COLO668 (cell line): ENCODE data around the gene NSL1.

ENCODE experiments used
- DNase-seq: peaks from one replicate; lab custom pipeline; 2025; ENCODE audit not compliant: unreplicated experiment; lab: John Stamatoyannopoulos, UW

The NSL1 gene

DNA sequence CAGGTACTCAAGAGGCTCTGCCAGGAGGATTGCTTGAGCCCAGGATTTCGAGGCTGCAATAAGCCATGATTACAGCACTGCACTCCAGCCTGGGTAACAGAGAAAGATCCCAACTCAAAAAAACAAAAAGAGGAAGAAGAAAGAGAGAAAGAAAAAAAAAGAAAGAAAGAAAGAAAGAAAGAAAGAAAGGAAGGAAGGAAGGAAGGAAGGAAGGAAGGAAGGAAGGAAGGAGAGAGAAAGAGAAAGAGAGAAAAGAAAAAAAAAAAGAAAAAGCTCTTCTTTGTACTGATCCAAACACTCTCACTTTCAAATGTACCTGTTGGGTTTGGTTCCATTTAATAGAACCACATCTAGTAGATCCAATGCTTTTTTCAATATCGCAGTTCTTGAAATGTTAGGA is 103.8 kb downstream of the NSL1 start:
- DNase-seq = no peak

- DNase-seq = no peak
Measured at GRCh38 chr1:212686591-212686990, 105.0 kb downstream of the NSL1 start.

- no peak for DNase-seq
Measured at GRCh38 chr1:212686069-212686468, 105.5 kb downstream of the NSL1 start.

GRCh38 chr1:212685429-212685828 is 106.1 kb downstream of the NSL1 start:
- no peak for DNase-seq

DNA sequence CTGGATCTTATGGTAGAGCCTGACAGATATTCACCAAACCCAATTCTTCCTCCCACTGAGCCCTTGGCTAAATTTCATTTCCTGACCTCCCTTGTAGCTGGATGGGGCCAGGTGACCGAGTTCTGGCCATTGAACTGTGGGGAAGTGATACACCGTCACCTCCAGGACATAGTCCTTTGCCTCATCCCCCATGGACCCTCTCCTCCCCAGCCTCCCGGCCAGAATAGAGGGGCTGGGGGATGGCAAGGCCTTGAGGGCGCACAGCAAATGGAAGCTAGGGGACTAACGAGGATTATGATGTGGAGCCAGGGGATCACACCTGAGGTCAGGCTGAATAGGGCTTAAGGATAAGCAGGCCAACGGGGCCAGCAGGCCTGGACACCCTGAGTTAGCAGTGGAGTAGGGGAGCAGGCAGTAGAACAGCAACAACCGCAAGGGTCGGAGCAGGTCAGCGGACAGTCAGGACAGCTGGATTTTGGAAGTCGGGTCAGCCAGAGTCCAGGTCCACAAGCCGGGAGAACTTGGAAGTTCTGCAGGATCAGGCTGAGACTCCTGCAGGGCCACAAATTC is 107.0 kb downstream of the NSL1 start:
- no peak for DNase-seq

DNA sequence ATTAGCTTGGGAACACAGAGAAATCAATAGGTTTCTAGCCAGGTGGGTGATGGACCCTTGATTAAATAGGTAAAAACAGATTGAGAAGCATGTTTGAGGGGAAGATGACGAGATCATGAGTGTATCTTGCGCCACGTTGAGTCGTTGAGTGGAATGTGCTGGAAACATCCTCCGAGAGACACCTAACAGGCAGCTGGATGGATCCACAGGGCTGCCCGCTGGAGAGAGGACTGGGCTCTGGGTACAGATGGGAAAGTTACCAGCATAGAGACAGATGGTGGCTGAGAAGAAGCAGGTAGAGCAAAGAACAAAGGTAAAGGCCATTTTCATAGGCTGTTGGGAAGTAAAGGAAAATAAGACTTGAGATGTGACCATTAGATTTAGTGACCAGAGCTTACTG is 107.5 kb downstream of the NSL1 start:
- no peak for DNase-seq

DNA sequence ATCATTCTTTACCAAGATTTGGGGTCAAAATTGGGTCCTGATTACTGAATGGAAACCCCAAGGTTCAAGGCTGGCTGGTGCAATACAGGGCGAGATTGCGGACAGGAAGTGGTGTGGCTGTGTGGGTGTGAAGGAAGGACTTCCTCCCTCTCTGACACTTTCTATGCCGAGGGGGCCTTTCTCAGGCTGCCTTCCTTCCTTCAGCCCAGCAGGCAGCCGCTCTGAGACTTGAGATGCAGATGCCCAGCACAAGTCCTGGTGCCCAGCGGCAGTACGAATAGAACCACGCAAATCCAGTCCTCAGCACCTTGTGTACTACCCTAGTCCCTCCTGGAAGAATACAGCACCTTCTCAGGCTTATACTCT is 108.2 kb downstream of the NSL1 start:
- no peak for DNase-seq

GRCh38 chr1:212680680-212681389 is 110.7 kb downstream of the NSL1 start:
- peak; percentile 27 for DNase-seq

GRCh38 chr1:212678456-212679410 is 112.8 kb downstream of the NSL1 start:
- DNase-seq = no peak

DNA sequence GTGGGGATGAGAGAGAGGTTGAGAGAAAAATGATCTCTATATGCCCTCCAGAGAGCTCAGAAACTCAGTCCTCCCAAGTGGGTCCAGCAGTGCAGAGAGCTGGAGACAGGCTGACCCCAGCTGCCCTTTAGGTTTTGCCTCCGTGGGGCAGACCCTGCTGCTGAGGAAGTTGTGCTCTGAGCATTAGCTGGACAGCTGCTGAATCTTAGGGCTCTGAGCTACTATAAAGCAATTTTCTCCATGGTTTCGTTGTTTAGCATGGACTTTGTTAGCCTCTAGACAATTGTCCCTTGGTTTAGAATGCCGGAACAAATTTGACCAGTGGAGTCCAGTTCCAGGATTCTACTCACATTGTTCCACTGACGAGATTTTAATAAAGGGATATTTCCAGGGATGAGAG is 114.0 kb downstream of the NSL1 start:
- no peak for DNase-seq

GRCh38 chr1:212677136-212677535 is 114.4 kb downstream of the NSL1 start:
- no peak for DNase-seq
